B cell (primary cell): ENCODE data around the gene CHST15.
"Not testable (repeated sequence)": the region's sequence is repeated elsewhere in the genome, so short reads cannot be mapped to it uniquely, and the experiment has no call there.

Experiments used
- EZH2 ChIP-seq: IDR thresholded peaks from 2 replicates; pipeline ENCODE4 v1.6.1; 2012; ENCODE audit warnings: borderline replicate concordance, low read depth, mild to moderate bottlenecking, moderate library complexity, low read length; ENCODE audit not compliant: insufficient read depth, poor library complexity, severe bottlenecking
- TF ChIP-seq, protein P1 (sequence below): fragments of 200-600 bp; IDR thresholded peaks from one replicate; pipeline ENCODE4 v1.8.0; 2022; ENCODE audit warnings: antibody characterized with exemption, mild to moderate bottlenecking

- TF ChIP-seq, protein P1, sequence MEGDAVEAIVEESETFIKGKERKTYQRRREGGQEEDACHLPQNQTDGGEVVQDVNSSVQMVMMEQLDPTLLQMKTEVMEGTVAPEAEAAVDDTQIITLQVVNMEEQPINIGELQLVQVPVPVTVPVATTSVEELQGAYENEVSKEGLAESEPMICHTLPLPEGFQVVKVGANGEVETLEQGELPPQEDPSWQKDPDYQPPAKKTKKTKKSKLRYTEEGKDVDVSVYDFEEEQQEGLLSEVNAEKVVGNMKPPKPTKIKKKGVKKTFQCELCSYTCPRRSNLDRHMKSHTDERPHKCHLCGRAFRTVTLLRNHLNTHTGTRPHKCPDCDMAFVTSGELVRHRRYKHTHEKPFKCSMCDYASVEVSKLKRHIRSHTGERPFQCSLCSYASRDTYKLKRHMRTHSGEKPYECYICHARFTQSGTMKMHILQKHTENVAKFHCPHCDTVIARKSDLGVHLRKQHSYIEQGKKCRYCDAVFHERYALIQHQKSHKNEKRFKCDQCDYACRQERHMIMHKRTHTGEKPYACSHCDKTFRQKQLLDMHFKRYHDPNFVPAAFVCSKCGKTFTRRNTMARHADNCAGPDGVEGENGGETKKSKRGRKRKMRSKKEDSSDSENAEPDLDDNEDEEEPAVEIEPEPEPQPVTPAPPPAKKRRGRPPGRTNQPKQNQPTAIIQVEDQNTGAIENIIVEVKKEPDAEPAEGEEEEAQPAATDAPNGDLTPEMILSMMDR = not testable (repeated sequence)
- TF ChIP-seq EZH2 = not testable (repeated sequence)
Measured at GRCh38 chr10:124034576-124035305, 58.7 kb downstream of the CHST15 start.
